Activated gamma-delta T cell (primary cell): ENCODE measurements around the gene LBP.
"Not testable (repeated sequence)": the region's sequence is repeated elsewhere in the genome, so short reads cannot be mapped to it uniquely, and the experiment has no call there.

ENCODE experiments used
- DNase-seq: peaks from one replicate; lab custom pipeline; 2025; lab: John Stamatoyannopoulos, UW

LBP gene

DNA sequence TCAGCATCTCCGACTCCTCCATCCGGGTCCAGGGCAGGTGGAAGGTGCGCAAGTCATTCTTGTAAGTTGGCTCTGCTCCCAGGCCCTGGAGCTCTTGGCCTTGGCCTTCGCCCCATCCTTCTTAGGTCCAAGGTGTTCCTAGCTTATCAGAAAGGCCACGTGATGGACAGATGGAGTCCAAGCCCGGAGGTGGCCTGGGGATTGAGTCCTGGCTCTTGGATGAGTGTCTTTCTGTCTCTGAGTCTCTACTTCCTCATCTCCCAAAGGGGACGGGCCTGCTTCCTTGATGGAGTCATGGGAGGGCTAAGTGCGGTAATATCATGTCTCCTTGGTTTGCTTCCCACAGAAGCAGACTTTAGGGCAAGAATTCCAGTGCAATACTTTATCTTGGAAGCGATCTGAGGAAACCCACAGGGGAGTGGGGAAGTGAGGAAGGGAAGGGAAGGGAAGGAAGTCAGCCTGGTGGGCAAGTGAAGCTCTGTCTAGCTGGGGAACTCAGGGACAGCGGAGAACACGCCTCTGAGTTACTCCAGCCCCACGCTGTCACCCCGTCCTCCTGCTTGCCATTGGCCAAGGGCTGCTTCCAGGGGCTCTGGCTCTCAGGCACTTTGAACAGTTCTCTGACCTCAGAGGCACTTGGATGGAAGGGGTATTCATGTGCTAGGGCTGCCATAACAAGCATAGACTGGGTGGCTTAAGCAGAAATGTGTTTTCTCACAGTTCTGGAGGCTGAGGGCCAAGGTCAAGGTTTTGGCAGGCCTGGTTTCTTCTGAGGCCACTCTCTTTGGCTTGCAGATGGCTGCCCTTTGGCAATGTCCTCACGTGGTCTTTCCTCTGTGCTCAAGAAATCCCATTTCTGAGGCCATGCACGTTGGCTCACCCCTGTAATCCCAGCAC, 4.8 kb downstream of the LBP start:
- DNase-seq, result no peak

DNA sequence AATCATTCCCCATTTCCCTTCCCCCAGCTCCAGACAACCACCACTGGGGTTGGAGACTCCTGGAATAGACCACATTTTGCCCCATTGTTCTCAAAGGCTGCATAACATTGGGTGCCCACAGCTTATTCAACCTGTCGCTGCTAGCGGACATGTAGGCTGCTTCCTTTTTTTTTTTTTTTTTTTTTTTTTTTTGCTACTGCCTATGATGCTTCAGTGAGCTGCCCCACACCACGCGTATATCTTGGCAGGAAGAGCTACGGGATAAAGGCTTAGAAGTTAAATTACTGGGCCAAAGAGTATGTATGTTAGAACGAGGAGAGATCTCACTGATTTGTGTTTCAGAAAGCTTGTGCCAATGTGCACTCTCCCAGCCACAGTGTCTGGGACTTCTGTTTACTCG, 7.0 kb downstream of the LBP start:
- no peak for DNase-seq

DNA sequence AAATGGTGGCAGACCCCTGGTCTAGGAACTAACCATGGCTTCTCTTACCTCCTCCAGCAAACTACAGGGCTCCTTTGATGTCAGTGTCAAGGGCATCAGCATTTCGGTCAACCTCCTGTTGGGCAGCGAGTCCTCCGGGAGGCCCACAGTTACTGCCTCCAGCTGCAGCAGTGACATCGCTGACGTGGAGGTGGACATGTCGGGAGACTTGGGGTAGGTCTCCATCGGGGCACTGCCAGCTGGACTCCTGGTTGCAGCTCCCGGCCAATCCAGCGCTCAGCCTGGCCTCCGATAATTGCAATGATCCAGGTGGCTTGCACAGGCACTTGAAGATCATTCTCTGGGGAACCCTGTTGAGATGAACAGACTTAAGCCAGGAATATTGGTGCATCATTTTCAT, 7.9 kb downstream of the LBP start:
- no peak for DNase-seq

DNA sequence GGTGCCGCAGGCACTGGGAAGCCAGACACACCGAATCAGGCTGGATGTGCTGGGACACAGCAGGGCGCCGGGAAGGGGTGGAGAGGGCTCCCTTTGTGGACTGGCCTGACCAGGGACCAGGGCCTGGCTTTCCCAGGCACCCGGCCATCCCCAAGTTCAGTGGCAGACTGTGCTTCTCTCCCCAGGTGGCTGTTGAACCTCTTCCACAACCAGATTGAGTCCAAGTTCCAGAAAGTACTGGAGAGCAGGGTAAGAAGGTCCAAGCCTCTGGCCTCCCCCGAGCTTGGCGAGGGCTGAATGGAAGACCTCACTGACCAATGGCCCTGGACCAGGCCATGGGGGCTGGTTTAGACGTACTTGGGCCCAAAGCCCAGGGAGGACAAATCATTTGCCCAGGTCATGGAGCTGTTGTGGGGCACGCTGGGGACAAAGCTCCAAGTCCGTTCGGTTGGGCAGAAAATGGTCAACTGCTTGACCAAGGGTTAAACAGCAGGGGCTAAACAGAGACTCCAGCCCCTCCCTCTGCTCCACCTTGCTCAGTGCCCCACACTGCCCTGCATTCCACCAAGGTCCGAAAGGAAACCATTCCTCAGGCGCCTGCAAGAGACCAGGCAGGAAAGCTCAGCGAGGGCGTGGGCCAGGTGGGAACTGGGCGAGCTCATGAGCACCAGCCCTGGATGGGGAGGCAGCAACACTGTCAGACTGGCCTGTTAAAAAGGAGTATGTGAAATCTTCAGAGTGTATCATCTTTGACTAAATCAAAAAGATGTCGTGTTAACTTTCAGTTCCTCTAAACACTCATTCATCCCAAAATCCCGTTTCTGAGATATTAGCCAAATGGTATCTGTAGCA, 9.1 kb downstream of the LBP start:
- no peak for DNase-seq

DNA sequence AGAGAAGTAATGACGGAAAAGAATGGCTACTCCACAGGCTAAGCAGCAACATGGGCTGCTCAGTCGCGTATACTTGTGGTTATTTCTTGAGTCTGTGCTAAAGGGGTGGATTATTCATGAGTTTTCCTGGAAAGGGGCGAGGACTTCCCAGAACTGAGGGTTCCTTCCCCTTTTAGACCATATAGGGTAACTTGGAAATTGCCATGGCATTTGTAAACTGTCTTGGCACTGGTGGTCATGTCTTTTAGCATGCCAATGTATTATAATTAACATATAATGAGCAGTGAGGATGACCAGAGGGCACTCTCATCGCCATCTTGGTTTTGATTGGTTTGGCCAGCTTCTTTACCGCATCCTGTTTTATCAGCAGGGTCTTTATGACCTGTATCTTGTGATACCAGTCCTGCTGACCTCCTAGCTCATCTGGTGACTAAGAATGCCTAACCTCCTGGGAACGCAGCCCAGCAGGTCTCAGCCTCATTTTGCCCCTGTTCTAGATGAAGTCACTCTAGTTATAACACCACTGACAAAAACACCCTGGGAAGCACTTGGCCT, 11.4 kb downstream of the LBP start:
- DNase-seq, result no peak

DNA sequence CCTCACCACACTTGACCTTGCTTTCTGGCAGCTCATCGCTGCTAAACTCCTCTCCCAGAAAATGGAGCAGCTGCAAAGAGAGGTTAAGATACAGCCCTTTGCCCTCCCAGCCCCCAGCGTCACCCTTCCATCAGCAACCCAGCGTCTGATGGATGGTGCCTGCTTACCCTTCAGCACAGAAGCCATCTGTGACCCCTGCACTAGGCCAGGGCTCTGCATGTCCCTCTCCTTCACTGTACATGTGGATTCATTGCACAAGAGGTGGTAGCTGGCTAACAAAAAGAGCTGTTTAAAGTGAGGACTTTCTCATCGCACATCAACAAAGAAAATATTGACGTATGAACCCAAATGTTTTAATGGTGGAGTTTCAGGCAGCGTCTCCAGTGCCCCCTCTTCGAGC, 12.3 kb downstream of the LBP start:
- no peak for DNase-seq

DNA sequence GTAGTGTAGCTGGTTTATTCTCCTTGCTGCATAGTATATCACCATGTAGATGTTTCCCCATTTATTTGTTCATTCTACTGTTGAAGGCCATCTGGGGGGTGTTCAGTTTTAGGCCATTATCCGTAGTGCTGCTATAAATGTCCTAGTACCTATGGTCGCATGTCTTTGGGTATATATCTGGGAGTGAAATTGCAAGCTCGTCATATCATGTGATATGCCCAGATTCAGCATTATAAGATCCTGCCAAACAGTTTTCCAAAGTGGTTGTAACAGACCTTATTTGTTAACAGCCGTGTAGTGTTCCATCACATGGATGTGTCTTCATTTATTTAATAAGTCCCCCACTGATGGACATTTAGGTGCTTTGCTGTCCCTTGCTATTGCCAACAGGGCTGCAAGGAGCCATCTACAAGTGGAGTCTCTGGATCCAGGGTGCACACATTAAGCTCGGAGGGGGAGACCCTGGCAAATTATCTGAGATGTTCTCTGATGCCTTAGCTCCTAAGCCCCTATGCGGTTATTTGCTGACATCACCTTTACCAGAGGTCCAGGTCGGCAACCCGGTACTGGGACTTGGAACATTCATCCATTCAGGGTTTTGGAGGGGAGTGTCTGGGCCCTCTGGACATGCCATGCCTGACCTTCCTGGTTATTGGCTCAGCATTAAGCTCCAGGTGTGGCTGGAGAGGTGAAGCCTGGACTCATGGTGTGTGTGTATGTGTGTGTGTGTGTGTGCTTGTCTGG, 16.9 kb downstream of the LBP start:
- no peak for DNase-seq

DNA sequence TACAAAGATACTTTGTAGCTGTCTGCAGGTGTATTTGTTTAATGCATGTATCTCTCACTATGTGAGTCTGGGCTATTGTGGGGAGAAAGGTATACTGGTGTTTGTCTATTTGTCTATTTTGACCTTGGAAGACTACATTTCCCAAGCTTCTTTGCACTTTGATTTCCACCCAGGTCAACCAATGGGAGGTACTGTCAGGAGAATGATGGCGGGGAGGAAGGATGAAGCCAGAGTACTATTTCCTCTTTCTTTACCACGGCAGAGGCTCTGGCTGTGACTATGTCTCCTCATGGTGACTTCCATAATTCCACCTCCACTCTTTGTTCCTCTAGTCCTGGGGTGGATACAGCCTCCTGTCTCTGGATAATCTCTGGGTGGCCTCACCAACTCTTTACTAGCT, 23.1 kb downstream of the LBP start:
- DNase-seq, result no peak

DNA sequence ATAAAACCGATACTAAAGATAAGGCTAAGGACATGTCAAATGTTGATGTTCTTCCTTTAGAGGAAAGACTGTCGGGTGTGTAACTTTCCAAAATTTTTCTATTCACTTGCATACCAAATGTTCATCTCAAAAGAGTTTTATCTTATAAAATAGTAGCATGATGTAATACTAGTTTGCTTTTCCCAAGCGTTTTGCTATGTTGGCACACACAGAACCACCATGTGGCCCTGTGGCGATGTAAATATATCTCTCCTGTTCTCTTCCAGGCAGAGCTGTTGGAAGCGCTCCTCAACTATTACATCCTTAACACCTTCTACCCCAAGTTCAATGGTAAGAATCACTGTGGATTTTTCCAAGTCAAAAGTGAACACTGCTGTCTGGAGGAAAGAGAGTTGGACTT, 26.5 kb downstream of the LBP start:
- DNase-seq, result no peak

DNA sequence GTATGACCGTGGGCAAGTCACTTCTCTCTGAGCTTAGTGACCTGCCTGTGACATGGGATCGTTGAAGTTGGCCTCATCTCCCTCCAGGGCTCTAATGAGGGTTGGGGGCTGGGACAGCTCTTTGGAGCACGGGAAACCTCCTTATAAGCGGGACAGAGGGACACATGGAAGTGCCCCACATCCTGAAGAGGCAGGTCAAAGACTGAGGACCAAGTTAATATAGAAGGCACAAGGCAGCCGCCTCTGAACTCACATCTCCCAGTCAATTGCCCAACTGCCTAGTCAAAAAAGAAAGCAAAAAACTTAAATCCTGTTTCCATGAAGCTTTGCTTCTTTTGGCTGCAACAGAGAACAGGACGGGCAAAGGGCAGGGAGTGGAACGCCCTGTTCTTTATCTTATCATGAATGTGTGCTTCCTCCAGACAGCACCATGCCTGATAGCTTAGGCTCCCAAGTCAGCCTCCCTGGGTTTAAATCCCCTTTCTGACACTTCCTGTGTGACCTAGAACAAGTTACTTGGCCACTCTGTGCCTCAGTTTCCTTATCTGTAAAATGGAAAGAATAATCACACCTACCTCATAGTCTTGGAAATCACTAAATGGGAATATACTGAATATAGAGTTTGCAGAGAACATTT, 27.1 kb downstream of the LBP start:
- DNase-seq, result no peak

DNA sequence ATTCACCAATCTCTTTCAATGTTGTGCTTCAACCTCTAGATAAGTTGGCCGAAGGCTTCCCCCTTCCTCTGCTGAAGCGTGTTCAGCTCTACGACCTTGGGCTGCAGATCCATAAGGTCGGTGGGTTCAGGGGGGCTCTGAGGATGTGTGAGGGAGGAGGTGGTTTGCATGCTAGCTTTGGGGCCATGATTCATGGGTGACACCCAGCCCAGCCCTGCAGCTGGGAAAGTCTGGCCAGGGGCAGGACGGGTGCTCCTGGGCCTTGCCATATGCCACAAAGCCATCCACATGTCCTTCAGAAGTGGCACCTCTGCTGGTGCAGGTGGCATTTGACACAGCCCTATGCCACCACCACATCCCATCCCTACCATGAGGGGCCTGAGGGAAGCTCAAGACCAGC, 27.6 kb downstream of the LBP start:
- DNase-seq, result no peak

DNA sequence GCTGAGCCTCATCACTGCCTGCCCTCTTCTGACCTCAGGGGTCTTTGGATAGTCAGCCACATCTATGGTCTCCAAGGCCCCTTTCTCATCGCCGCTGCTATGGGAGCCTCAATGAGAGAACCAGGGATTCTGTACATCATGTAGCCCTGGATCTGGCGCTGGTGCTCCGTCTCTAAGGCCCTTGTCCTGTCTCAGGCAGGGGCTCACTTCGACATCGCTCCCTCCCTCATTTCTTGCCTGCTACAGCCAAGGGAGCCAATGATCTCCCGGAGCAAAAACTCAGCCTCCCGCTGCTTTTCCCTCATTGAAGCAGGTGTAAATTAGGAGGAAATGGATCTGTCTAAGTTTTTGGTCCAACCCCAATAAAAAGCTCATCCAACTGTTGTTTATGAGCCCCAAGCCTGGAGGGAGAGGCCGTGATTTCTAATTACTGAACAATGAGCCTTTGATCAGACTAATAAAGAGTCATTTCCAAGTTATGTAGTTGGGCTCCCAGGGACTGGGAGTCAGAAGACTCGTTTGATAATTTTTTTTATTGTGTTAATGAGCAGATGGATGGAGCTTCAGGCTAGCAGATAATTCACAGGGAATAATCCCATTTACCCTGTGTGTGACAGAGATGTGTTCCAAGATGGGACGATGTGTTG, 30.9 kb downstream of the LBP start:
- DNase-seq, result no peak

DNA sequence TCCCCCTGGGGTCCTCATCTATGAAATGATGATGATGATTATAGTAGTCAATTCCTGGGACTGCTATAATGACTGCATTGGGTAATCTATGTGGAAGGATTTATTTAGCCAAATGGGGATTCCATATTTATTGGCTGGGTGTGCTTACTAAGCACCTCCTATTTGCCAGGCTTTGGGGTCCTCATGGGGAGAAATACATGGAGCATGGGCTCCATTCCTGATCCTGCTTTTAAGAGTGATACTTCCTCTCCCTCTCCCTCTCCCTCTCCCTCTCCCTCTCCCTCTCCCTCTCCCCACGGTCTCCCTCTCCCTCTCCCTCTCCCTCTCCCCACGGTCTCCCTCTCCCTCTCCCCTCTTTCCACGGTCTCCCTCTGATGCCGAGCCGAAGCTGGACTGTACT, 31.6 kb downstream of the LBP start:
- DNase-seq, result not testable (repeated sequence)

DNA sequence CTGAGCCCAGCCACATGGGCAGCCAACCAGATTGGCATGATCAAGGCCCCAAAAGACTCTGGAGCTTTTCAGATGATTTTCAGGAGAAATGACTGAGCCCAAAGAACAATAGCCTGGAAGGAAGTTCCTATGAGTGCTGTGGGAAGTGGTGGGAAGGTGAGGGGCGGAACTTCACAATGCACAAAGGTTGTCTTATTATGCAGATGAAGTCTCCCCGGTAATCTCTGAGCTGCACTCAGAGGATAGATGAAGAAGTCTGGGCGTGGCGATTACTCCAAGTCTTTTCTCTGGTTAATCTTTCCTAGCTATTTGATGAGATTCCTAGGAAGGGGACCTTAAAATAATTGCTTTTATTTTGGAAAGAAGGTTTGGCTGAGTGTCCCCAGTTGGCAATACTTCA, 36.9 kb downstream of the LBP start:
- no peak for DNase-seq

DNA sequence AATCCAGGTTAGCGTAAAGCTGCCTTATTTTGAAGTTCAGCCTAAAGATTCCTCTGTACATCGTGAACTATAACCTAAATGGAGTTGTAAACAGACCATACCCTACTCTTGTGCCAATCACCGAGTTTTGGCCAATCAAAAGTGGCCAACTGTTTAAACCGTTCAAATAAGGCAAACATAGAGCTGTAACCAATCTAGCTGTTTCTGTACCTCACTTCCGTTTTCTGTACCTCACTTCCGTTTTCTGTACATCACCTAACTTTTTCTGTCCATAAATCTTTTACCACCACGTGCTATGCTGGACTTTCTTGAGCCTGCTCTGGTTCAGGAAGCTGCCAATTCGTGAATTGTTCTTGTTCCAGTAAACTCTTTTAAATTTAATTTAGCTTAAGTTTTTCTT, 39.7 kb downstream of the LBP start:
- no peak for DNase-seq

DNA sequence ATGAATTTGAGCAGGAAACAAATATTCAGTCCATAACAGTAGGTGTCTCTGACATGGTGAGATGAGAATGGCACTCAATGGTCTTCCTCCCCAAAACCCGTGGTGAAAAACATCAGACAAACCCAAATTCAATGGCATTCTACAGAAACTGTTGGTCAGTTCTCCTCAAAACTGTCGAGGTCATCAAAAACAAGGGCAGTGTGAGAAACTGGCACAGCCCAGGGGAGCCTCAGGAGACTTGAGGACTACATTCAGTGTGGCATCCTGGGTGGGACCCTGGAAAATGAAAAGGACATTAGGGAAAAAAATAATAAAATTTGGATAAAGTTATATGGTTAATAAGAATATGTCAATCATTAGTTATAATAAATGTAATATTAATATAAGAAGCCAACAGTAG, 40.6 kb downstream of the LBP start:
- DNase-seq, result no peak

DNA sequence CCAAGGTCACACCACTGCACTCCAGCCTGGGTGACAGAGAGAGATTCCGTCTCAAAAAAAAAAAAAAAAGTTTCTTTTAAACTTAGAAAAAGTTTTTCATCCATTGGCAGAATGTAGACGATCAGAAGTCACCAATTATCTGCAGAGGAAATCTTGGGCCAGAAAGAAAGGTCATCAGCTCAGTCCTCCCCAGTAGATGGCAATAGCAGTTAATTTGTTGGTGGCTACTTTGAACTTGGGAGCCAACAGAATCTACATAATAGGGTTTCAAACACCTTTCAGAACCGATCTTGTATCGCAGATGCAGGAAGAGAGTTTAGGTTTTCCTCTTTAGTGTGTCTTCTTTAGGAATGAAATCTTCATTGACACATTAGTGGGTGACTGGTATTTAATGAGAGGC, 41.7 kb downstream of the LBP start:
- DNase-seq, result no peak

DNA sequence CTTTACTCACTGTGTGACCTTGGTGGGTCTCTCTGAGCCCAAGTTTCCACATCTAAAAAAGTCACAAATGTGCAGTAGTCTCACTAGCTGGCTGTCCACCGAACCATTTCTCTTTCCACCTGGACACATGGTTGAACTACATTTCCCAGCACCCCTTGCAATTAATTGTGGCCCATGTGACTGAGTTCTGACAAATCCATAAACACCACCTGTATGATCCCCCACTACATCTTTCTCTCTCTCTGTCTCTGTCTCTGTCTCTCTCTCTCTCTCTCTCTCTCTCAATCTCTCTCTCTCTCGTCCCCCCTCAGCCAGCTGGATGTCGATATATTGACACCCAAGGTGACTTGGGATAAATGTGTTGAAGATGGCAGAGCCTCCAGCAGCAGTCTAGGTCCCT, 46.1 kb downstream of the LBP start:
- DNase-seq, result no peak

DNA sequence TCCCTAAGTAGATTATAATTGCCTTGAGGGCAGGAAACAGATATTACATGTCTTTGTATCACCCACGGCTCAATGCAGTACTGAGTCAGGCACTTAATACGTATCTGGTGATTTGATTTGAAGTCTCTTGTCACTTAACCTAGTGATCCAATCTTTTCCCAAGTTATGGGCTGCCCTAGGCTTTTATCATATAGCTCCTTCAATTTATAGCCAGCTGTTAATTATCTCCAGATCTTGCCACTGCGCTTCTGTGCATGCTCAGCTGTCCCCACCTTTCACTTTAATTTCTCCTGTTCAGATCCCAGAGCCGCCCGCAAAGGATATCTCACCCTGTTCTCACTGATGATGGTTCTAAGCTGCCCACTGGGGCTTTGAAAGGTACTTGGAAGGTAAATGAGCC, 47.0 kb downstream of the LBP start:
- DNase-seq, result no peak

DNA sequence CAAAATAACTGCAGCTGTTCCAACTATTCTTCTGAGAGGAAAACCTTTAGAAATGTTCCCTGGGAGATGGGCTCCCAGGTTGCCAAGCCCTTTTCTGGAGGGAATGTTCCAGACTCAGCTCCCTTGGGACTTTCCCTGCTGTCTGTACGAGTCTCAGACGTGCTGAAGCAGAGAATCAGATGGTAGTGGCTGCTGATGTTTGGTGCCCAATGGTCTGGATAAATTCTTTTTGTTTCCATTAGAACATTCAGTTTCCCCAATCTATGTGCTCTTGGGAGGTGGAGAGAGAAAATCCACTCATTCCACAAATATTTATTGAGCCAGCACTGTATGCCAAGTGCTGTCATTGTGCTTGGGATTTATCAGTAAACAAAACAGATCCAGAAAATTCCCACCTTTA, 48.9 kb downstream of the LBP start:
- DNase-seq, result no peak

DNA sequence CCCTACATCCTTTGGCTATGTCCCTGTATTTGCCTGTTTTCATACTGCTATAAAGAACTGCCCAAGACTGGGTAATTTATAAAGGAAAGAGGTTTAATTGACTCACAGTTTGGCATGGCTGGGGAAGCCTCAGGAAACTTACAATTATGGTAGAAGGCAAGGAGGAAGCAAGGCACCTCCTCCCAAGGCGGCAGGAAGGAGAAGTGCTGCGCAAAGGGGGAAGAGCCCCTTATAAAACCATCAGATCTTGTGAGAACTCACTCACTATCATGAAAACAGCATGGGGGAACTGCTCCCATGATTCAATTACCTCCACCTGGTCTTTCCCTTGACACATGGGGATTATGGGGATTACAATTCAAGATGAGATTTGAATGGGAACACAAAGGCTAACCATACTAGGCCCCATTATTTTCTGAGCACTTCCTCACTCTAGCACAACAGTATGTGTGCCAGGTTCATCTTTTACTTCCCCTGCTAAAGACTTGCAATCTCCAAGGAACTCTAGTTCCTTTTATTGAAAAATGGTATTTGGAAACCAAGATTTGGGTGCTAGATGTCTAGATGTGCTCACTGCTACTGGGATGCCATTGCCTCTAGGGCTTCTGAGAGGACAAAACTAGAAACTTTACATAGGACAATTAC, 49.6 kb downstream of the LBP start:
- DNase-seq, result not testable (repeated sequence)
